ENCODE measurements around the gene PLIN1. TPM values are rescaled to one million over a fixed set of nuclear protein-coding genes. Genes with fewer than 3 reads are reported as not detected.

PLIN1 gene
- total and polyA plus RNA-seq, 9 of the 15 experiments (the other 6 are each of a cell fraction or from before 2014, with no cell fraction given), result not detected

DNA sequence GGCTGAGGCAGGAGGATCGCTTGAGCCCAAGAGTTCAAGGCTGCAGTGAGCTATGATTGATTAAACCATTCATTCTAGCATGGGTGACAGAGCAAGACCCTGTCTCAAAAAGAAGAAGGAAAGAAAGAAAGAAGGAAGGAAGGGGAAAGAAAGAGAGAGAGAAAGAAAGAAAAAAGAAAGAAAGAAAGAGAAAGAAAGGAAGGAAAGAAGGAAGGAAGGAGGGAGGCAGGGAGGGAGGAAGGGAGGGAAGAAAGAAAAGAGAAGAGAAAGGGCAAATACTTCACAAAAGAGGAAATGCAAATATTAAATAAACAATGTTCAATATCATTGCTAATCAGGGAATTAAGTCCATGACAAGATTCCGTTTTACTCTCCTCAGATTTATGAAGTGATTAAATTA, 19.9 kb downstream of the PLIN1 start:
- in situ Hi-C loops (cut with MboI), result no loop called here
- H3K4me2 ChIP-seq (ENCODE audit: insufficient read depth, low read length), result no peak overlapping the region
- no peaks in the 10 kb centered on the region for H3K9me1 ChIP-seq (ENCODE audit: control insufficient read depth, insufficient read depth, low read length)
- H3K9me3 ChIP-seq (replicated peaks; ENCODE audit: control insufficient read depth, insufficient read depth, low read depth, low read length), result no peaks in the 10 kb centered on the region
- no peaks in the 10 kb centered on the region for H3K79me2 ChIP-seq (ENCODE audit: control insufficient read depth, insufficient read depth, low read length)
- H3K27ac ChIP-seq (ENCODE audit: extremely low read depth, low read depth, low read length), result no peak overlapping the region
- intact Hi-C loops (cut with micrococcal nuclease), result no loop called here
- peaks cover 0 to 15% of the 10 kb centered on the region in 2 experiments; a peak in 4 of 5 replicates for H3K4me1 ChIP-seq (replicated peaks in 1 of 2; ENCODE audit: control insufficient read depth in 2 of 2, insufficient read depth in 2 of 2, low read length in 2 of 2)
- FAIRE-seq (no peak), DNase-seq (ENCODE audit: extremely low read depth in 1 of 4, low spot score in 3 of 4) (no peak), ATAC-seq (no peak)
- ChIA-PET POLR2A (no interaction called here), CTCF (ENCODE audit: low intra/inter-chr PET ratio) (no interaction called here)
- H3K27me3 ChIP-seq (ENCODE audit: control insufficient read depth in 2 of 2, insufficient read depth in 2 of 2, low read length in 2 of 2), result peaks cover 16 to 49% of the 10 kb centered on the region in 2 experiments
- TF ChIP-seq RUNX1 (IDR thresholded peaks at IDR 0.05; ENCODE audit: low read depth), result no peak
- TF ChIP-seq ZNF512 (tag; IDR thresholded peaks at IDR 0.05), result peak; percentile 84
- BruUV-seq (replicated peaks), result no TSS peak
- no peak overlapping the region for H2AFZ ChIP-seq (ENCODE audit: low read depth, low read length)
- H4K20me1 ChIP-seq (replicated peaks; ENCODE audit: control insufficient read depth, insufficient read depth, low read length), result no peaks in the 10 kb centered on the region
- 4% methylated on average over 2 of the region's 2 CpGs for WGBS (ENCODE audit: insufficient coverage, low coverage, missing lambda C conversion rate)
- no peak overlapping the region for H3K4me3 ChIP-seq
- H3K36me3 ChIP-seq (ENCODE audit: control insufficient read depth, insufficient read depth, low read length), result no peaks in the 10 kb centered on the region
- no peak overlapping the region for H3K9ac ChIP-seq (ENCODE audit: insufficient read depth in 1 of 2, low read depth in 2 of 2, low read length in 2 of 2)

DNA sequence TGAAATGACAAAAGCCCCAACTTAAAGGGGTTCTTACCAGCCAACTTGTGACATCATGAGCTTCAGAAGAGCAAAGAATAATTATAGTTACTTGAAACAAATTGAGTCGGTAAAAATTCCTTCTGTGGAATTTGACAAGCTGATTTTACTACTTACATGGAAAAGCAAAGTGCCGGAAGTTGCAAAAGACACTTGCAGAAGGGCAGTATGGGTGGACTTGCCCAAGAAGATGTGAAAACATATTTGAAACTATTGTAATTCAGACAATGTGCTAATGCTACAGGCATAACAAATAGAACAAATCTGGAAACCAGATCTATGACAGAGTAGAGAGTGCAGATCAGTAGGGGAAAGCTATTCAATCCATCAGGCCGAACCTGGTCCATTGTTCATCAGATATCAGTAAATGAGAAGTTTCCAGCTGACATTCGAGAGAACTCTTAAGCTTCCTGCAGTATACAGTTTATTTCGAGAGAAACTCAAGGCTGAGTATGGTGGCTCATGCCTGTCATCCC, 21.4 kb downstream of the PLIN1 start:
- no peak overlapping the region for H3K9ac ChIP-seq (ENCODE audit: insufficient read depth in 1 of 2, low read depth in 2 of 2, low read length in 2 of 2)
- H2AFZ ChIP-seq (ENCODE audit: low read depth, low read length), result no peak overlapping the region
- H3K4me1 ChIP-seq (replicated peaks in 1 of 2; ENCODE audit: control insufficient read depth in 2 of 2, insufficient read depth in 2 of 2, low read length in 2 of 2), result peaks cover 0 to 18% of the 10 kb centered on the region in 2 experiments; a peak in 4 of 5 replicates
- H3K4me2 ChIP-seq (ENCODE audit: insufficient read depth, low read length), result no peak overlapping the region
- no peaks in the 10 kb centered on the region for H3K9me1 ChIP-seq (ENCODE audit: control insufficient read depth, insufficient read depth, low read length)
- H3K27ac ChIP-seq (ENCODE audit: extremely low read depth, low read depth, low read length), result no peak overlapping the region
- ChIA-PET CTCF (ENCODE audit: low intra/inter-chr PET ratio) (no interaction called here), POLR2A (no interaction called here)
- no peaks in the 10 kb centered on the region for H4K20me1 ChIP-seq (replicated peaks; ENCODE audit: control insufficient read depth, insufficient read depth, low read length)
- no peak overlapping the region for H3K4me3 ChIP-seq
- in situ Hi-C loops (cut with MboI) (no loop called here), intact Hi-C loops (cut with micrococcal nuclease) (no loop called here)
- BruUV-seq (replicated peaks), result no TSS peak
- no peaks in the 10 kb centered on the region for H3K9me3 ChIP-seq (replicated peaks; ENCODE audit: control insufficient read depth, insufficient read depth, low read depth, low read length)
- no peak for FAIRE-seq
- no peaks in the 10 kb centered on the region for H3K36me3 ChIP-seq (ENCODE audit: control insufficient read depth, insufficient read depth, low read length)
- H3K27me3 ChIP-seq (ENCODE audit: control insufficient read depth in 2 of 2, insufficient read depth in 2 of 2, low read length in 2 of 2), result peaks cover 16 to 47% of the 10 kb centered on the region in 2 experiments
- 15% methylated on average over 5 of the region's 5 CpGs for WGBS (ENCODE audit: insufficient coverage, low coverage, missing lambda C conversion rate)
- no peaks in the 10 kb centered on the region for H3K79me2 ChIP-seq (ENCODE audit: control insufficient read depth, insufficient read depth, low read length)
- DNase-seq (ENCODE audit: extremely low read depth in 1 of 4, low spot score in 3 of 4), result no peak
- no peak for ATAC-seq
- TF ChIP-seq, protein P1, sequence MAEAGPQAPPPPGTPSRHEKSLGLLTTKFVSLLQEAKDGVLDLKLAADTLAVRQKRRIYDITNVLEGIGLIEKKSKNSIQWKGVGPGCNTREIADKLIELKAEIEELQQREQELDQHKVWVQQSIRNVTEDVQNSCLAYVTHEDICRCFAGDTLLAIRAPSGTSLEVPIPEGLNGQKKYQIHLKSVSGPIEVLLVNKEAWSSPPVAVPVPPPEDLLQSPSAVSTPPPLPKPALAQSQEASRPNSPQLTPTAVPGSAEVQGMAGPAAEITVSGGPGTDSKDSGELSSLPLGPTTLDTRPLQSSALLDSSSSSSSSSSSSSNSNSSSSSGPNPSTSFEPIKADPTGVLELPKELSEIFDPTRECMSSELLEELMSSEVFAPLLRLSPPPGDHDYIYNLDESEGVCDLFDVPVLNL (CRISPR knock-in tag; IDR thresholded peaks at IDR 0.05; ENCODE audit: low read depth), result no peak
- TF ChIP-seq, protein P2, sequence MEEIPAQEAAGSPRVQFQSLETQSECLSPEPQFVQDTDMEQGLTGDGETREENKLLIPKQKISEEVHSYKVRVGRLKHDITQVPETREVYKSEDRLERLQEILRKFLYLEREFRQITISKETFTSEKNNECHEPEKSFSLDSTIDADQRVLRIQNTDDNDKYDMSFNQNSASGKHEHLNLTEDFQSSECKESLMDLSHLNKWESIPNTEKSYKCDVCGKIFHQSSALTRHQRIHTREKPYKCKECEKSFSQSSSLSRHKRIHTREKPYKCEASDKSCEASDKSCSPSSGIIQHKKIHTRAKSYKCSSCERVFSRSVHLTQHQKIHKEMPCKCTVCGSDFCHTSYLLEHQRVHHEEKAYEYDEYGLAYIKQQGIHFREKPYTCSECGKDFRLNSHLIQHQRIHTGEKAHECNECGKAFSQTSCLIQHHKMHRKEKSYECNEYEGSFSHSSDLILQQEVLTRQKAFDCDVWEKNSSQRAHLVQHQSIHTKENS (CRISPR knock-in tag; IDR thresholded peaks at IDR 0.05), result no peak
- TF ChIP-seq, protein P3, sequence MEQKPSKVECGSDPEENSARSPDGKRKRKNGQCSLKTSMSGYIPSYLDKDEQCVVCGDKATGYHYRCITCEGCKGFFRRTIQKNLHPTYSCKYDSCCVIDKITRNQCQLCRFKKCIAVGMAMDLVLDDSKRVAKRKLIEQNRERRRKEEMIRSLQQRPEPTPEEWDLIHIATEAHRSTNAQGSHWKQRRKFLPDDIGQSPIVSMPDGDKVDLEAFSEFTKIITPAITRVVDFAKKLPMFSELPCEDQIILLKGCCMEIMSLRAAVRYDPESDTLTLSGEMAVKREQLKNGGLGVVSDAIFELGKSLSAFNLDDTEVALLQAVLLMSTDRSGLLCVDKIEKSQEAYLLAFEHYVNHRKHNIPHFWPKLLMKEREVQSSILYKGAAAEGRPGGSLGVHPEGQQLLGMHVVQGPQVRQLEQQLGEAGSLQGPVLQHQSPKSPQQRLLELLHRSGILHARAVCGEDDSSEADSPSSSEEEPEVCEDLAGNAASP (IDR thresholded peaks at IDR 0.05), result no peak
- TF ChIP-seq ZKSCAN1 (IDR thresholded peaks at IDR 0.05; ENCODE audit: low read depth, low read length) (no peak), TEAD4 (IDR thresholded peaks at IDR 0.05; ENCODE audit: low read length) (no peak), TEAD4 (CRISPR knock-in tag; IDR thresholded peaks at IDR 0.05; ENCODE audit: borderline replicate concordance) (no peak), PTRF (tag; IDR thresholded peaks at IDR 0.05) (no peak), C11orf30 (IDR thresholded peaks at IDR 0.05; ENCODE audit: low read depth) (no peak), PML (IDR thresholded peaks at IDR 0.05; ENCODE audit: low read length) (no peak)
